HG03354 (cell line): ENCODE measurements around the gene TOP1.

Experiments used
- ATAC-seq: cut with Tn5 transposase; IDR thresholded peaks from one replicate; pipeline ENCODE4 v1.9.1; 2021; ENCODE audit warnings: mild to moderate bottlenecking; ENCODE audit not compliant: unreplicated experiment, poor library complexity, severe bottlenecking

The TOP1 gene

DNA sequence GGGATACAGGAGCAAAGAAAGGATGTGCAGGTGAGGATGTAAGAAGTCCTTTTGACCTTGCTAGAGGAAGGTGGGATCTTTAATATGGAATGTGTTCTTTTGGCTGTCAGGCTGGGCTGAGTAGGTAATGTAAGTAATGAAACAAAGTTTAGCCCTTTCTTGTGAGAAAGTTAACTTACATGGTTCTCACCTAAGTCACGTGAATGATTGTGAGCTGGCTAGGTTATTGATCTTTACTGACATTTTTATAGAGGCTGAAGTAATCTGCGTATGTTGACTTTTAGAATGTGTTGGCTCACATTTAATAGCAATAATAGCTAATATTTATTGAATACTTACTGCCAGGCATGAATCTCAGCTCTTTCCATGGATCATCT lies 2.6 kb downstream of the TOP1 start:
- ATAC-seq, result no peak

DNA sequence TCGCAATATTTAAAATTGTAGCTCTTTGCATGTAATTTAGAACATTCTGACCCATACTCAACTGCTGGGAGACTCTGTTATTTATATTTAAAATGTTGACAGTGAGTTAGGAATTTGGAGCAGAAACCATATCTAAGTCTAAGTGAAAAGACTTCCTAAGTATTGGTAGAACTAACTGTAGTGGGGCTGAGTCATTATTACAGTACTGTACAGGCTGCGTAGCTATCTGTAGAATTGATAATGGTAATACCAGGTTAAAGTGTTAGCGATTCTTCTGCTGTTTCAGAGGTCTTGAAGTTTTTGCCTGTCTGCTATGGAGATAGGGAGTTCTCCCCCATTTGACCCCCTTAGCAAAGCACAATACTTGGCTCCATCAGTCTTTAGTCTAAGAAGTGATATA lies 3.6 kb downstream of the TOP1 start:
- ATAC-seq, result no peak

DNA sequence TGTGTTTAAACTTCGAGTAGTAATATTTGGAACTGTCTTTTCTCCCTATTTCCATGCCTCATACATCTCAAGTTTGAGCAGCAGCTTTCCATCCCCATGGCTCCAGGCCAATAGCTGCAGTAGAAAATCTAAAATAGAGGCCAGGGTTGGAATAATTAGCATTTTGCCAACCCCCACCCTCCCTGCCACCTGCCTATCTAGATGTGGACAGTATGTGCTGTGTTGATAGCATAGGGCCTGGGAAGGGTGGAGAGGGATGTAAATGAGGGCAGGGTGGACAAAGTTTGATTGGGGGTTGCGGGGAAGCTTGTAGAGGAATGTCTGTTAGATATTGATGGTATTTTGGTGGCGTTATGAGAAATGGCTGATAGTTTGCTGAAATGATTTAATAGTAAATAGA lies 5.6 kb downstream of the TOP1 start:
- no peak for ATAC-seq

DNA sequence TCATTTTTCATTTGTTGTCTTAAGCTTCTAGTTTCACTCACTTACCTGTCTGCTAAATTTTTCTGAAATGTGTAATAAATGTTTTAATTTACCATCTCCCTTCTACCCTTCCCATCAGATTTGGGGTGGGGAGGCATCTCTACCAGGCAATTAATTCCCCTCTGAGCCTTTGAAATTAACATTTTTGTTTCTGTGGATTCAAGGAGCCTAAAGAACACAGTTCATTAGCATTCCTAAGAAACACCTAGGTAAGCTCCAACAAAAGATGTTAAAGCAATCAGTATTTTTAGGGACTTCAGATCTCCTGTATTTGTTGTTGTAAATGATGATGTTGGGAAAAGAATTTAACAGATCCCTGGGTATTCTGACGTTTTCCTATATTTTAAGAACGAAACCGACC lies 6.6 kb downstream of the TOP1 start:
- ATAC-seq, result no peak

DNA sequence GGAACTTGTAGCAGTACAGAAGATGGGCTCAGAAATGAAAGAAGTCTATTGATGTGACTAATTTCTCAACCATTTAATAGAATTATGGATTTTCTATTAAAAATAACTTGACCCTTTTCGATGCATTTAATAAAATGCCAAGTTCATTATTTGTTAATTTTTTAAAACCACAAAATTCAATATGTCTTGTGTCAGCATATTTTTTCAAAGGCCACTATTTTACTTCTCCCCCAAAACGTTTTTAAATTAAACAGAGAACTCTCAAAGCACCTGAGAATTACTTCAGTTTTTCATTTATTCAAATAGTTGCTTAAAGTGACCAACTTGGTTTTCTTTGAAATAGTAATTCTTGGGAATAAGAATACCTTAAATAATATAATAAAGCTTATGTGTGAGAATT lies 8.6 kb downstream of the TOP1 start:
- ATAC-seq, result no peak

DNA sequence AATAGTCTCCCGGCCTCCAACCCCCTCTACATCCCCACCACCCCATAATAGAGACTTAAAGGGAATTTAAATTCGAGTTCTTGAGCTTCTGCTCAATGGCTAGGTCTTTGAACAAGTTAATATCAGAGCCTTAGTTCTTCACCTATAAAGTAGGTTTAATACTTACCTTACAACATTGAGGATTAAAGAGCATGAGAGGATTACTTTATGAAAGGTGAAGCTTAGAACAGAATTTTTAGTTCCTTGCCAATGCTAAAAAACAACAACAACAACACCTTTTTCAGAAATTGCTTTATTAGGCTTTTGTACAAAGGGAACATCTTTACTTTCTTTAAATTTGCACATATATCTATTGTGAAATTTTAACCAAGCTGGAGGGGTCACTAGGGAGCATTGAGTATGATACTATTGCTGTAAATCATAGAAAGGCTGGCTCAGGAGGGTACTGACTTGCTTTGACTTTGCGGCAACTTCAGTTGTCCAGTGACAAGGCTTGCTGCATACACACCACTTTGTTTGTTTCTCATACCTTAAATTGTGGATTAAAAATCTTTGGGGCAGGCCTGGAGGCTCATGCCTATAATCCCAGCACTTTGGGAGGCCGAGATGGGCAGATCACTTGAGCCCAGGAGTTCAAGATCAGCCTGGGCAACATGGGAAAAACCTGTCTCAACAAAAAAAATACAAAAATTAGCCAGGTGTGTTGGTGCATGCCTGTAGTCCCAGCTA lies 9.7 kb downstream of the TOP1 start:
- ATAC-seq, result no peak

DNA sequence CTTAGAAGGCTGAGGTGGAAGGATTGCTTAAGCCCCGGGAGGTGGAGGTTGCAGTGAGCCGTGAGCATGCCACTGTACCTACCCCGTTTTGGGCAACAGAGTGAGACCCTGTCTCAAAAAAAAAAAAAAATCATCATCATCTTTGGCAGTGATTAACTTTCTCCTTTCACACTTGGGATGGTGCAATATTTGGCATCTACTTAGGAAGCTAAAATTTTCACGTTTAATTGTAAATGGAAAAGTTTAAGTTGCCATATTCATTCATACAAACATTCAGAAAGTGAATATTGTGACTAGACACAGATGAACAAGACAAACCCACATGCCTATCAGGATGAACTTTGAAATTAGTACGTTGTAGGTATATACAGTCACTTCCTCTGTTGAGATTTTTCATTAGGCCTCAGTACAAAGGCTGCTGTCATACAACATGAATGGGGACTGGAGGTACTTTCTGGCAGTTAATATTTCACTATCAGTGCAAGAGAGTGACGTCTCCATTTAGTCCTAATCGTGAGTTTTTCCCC lies 10.3 kb downstream of the TOP1 start:
- peak; percentile 79 for ATAC-seq

DNA sequence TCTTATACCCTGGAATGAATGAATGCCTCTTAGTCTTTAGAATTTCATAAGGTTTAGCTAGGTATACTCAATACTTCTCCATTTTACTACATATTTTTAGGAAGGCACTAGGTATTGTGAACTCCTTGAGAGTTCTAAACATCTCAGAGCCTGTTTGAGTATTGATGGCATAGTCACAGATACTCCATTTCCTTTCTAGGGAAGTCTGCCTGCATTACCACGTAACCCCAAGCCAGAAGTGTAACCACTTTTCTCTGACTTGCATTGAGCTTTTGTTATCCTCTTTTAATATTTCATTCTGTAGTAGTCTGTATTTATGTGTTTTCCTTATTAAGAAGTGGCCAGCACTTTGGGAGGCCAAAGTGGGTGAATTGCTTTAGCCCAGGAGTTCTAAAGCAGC lies 12.2 kb downstream of the TOP1 start:
- no peak for ATAC-seq

DNA sequence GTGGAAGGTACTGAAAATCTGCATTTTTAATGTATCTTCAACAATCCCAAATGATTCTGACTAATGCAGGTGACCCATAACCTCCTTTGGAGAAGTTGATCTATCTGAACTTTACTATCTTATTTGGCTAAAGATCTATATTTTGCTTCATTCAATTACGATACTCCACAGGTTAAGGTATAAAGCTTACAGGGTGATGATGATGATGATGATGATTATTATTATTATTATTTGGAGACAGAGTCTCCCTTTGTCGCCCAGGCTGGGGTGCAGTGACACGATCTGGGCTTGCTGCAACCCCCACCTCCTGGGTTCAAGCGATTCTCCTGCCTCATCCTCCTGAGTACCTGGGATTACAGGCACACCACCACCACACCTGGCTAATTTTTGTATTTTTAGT lies 13.1 kb downstream of the TOP1 start:
- ATAC-seq, result no peak

DNA sequence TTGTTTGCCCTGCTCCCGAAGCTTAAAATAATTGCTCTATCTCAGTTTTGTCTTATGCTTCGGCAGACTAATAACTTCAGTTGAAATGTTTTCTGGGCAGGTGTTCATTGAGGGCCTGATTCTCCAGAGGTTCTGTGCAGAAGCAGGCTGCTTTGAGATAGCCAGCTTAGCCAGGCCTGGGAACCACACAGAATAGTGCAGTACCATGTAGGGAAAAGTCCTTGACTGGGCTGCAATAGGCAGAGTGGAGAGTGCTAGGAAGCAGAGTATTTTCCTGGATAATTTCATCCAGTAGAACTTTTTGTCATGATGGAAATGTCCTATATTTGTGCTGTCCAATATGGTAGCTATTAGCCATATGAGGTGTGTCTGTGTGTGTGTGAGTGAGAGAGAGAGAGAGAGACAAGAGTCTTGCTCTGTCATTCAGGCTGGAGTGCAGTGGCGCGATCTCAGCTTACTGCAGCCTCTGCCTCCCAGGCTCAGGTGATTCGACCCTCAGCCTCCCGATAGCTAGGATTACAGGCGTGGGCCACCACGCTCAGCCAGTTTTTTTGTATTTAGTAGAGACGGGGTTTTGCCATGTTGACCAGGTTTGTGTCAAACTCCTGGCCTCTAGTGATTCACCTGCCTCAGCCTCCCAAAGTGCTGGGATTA lies 15.9 kb downstream of the TOP1 start:
- no peak for ATAC-seq

DNA sequence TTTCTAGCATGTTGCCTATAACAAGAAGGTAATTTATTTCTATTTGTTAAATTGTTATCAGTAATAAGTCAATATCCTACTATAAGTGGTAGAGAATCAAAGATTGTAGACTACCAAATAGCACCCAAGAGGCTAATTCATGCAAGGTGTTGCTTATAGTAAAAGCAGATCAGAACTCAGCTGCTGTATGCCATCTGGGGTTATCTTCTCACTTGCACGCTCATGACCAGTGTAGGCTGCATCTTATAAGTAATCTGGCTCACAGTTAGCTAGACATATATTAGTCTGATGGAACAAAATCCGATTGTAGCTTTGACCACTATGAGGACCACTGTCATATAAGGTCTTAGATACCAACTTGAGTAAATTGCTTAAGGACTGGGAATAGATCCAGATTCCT lies 17.0 kb downstream of the TOP1 start:
- no peak for ATAC-seq

DNA sequence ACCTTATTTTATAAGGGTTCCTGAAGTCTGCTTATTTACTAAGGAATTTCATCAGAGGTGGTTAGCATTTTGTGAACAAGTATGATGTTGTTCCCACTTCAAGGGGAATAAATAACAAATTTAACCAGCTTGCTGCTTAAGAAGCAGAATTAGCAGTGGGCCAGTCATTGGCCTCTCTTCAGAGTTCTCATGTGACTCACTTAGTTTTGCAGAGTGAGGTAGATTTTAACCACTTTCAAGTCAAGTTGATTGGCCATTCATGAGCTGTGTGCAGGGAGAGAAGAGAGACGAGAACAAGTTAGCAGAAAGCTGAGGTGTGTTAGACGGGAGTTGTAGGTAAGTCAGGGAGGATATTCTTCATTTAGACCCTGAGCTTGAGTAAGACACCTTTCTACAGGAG lies 18.1 kb downstream of the TOP1 start:
- no peak for ATAC-seq

DNA sequence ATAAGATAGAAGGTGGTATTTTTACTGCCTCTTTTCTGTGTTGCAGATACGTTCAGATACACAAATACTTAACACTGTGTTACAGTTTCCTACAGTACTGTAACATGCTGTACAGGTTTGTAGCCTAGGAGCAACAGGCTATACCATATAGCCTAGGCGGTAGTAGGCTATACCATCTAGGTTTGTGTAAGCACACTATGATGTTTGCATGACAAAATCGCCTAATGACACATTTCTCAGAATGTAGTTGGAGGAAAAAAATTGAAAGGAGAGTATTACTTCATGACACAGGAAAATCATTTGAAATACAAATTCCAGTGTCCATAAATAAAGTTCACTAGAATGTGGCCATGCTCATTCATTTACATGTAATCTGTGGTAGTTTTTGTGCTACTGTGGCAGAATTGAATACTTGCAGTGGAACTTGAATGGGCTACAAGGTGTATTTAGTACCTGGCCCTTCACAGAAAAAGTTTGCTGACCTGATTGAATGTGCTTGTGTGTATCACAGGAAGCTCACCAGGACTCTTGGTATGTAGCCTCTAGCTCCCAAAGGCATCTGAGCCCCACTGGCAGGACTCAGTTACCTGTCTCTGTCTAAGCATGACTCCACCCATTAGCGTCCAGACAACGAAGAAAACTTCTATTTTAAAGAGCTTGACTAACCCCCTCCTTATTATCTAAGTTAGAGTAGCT lies 18.8 kb downstream of the TOP1 start:
- peak; percentile 25 for ATAC-seq

DNA sequence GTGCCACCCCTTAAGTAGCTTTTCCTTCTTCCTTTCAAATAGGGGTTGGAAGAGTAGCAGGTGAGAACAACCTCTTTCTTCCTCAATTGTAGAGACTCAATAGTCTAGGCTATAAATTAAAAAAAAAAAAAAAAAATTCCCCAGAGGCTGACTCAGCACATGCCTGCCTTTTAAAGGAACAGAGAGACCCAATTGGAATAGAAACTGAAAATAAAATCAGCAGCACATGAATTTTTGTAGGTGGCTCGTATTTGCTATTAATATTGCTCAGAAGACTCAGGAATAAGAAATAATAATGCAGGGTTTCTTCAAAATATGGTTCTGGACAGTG lies 19.3 kb downstream of the TOP1 start:
- peak; percentile 51 for ATAC-seq

DNA sequence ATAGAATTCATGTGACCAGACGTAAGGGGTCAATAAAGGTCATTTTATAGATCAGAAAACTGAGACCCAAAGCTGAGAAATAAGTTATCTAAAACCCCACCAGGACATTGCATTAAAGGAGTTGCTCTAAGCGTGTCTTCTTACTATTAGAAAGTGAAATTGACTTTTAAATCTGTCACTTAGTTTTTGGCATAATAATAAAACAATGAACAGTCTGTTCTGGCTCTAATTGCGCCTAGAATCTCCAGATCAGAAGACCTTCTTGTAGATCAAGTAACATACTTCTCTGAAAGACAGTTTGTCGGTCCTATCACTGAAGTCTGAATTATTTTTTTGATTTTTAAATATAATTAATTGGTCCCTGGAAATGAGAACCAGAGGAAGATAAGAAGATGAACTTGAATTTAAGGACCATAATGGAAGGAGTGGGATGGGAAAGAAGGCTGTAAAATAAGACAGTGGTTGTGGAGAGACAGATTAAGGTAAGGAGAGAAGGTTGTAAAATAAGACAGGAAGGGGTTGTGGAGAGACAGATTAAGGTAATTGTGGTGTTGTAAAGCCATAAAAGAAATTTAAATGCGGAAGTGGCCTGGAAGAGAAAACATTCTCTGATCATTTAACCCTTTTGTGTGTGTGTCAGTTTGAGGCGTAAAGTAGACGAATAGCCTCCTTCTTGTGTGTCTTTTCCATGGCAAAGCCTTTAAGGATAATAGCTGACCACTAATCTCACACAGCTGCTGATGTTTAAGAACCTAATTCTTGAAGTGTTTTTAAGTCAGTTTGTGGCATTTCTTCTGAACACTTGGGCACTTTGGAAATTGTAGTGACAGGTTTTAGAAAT lies 20.1 kb downstream of the TOP1 start:
- ATAC-seq, result no peak

DNA sequence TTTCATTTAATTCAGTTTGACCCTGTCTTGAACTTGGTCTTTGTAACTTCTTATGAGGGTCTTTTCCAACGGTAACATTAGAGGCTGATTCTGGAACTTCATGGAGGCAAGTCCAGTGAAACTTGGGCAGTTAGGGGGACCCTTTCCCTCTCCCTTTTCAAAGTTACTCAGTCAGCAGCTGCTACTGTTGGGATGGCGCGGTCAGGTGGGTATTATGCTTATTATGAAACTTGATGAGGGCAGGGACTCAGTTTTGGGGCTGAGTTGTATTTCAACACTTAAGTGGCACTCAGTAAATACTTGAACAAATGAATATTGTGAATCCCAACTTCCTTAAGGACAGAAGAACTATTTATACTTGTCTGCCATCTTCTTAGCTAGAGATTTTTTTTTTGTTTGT lies 20.8 kb downstream of the TOP1 start:
- ATAC-seq, result no peak

DNA sequence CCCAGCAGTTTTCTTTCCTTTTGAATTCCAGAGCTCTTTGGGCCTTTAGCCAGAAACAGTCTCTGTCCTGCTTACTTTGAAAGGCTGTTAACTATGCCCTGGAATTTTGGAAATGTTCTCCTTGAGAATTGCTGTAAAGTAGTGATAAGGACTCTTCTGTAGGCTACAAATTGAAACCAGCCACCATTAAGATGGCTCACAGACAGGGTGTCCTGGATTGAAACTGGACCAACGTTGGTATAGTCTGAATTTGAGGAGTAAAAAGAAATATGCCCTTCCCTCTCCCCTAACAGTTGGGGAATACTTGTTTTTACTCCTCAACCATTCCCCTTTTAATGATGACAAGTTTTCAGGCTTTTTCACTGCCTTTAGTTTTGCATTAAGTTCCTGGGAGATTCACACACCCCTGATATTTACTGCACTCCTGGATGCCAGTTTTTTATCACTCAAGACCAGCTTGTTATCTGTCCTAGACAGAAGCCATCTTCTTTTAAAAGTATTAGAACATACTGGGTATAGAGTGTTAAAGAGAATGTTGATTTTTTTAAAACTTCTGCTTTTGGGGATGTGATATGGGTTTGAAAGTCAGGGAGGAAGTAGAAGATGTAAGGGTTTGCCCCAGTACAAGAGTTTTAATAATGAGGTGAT lies 21.9 kb downstream of the TOP1 start:
- no peak for ATAC-seq

DNA sequence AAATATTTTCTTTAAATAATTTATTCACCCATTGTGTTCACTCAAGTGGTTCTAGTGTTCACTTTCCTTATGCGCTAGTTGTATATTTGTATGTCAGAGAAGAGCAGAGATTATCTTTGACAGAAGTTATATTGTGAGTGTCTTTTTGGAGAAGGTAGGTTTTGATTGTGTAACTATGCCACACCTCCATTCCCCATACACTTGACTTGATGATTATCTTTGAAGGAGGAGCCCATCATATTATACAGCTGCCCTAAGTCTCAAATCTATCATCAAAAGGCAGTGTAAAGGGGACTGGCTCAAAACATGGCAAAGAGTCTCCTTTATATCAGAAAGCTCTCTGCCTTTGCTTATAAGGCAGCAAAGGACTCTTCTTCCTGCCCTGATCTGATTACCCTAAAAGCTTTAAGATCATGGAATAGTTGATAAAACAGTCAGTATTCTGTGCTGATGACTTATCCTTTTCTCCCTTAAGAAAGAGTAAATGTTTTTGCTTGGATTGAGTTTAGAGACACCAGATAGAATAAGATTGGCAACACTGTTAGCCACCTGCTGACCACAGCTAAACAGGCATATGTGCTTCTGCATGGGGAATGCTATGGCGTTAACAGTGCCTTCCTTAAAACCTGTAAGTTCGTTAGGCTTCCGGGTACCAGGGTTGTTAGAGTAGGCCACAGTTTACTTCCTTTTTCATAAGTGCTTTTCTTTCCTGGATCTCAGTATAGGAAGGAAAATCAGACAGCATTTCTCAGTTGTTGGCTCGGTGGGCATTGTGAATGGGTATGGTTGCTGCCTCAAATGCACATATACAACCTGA lies 22.6 kb downstream of the TOP1 start:
- no peak for ATAC-seq
